ENCODE results near the gene TRIOBP. TPM values are rescaled to one million over a fixed set of nuclear protein-coding genes. Genes with fewer than 3 reads are reported as not detected.
"Not testable (repeated sequence)": the region's sequence is repeated elsewhere in the genome, so short reads cannot be mapped to it uniquely, and the experiment has no call there.

TRIOBP gene
- total RNA-seq, 2 donors from 2014 or later = 74.7 to 82.2 TPM

GRCh38 chr22:37792494-37792893 is 95.6 kb downstream of the TRIOBP start:
- H3K27ac Mint-ChIP-seq = no peak overlapping the region
- no peak for DNase-seq
- peaks cover 1% of the 10 kb centered on the region for H3K9me3 Mint-ChIP-seq
- no peak overlapping the region for H3K4me3 ChIP-seq (ENCODE audit: low read length)
- no peaks in the 10 kb centered on the region for H3K9me3 ChIP-seq (ENCODE audit: control insufficient read depth, low read length)
- H3K27me3 ChIP-seq (ENCODE audit: control insufficient read depth, insufficient read depth, low read length, poor library complexity, severe bottlenecking) = no peaks in the 10 kb centered on the region
- H3K27me3 Mint-ChIP-seq (ENCODE audit: insufficient read depth) = peaks cover 10% of the 10 kb centered on the region
- no peak overlapping the region for H3K4me3 Mint-ChIP-seq
- H3K27ac ChIP-seq (ENCODE audit: low read depth, low read length) = no peak overlapping the region
- H3K36me3 ChIP-seq (ENCODE audit: control insufficient read depth, insufficient read depth, low read length) = no peaks in the 10 kb centered on the region
- no peaks in the 10 kb centered on the region for H3K4me1 ChIP-seq (ENCODE audit: control insufficient read depth, insufficient read depth, low read length)
- 83% methylated on average over 5 of the region's 6 CpGs; no CpG with 5 or more reads in 1 of the 2 experiments for WGBS, 2 experiments (ENCODE audit: insufficient coverage in 1 of 2, insufficient read length in 1 of 2)
- no peaks in the 10 kb centered on the region for H3K4me1 Mint-ChIP-seq
- no peak for TF ChIP-seq CTCF (conservative IDR thresholded peaks at IDR 0.05)
- no peaks in the 10 kb centered on the region for H3K36me3 Mint-ChIP-seq (ENCODE audit: low read depth)
- H3K9ac ChIP-seq (ENCODE audit: extremely low read depth, low read length, poor library complexity, severe bottlenecking) = no peak overlapping the region

- no peak for DNase-seq
- Histone ChIP-seq H3K27me3 (ENCODE audit: control insufficient read depth, insufficient read depth, low read length, poor library complexity, severe bottlenecking) (no peaks in the 10 kb centered on the region), H3K36me3 (ENCODE audit: control insufficient read depth, insufficient read depth, low read length) (no peaks in the 10 kb centered on the region), H3K4me3 (ENCODE audit: low read length) (no peak overlapping the region), H3K27ac (ENCODE audit: low read depth, low read length) (no peak overlapping the region), H3K9ac (ENCODE audit: extremely low read depth, low read length, poor library complexity, severe bottlenecking) (no peak overlapping the region), H3K9me3 (ENCODE audit: control insufficient read depth, low read length) (no peaks in the 10 kb centered on the region), H3K4me1 (ENCODE audit: control insufficient read depth, insufficient read depth, low read length) (no peaks in the 10 kb centered on the region)
- Mint-ChIP-seq H3K27me3 (ENCODE audit: insufficient read depth) (peaks cover 19% of the 10 kb centered on the region), H3K36me3 (ENCODE audit: low read depth) (no peaks in the 10 kb centered on the region), H3K4me3 (no peak overlapping the region), H3K4me1 (no peaks in the 10 kb centered on the region), H3K9me3 (no peaks in the 10 kb centered on the region), H3K27ac (no peak overlapping the region)
- no peak for TF ChIP-seq CTCF (conservative IDR thresholded peaks at IDR 0.05)
- 85% methylated on average over 2 of the region's 2 CpGs; no CpG with 5 or more reads in 1 of the 2 experiments for WGBS, 2 experiments (ENCODE audit: insufficient coverage in 1 of 2, insufficient read length in 1 of 2)
Measured at GRCh38 chr22:37794376-37794775, 97.5 kb downstream of the TRIOBP start.

- DNase-seq = no peak
- no peaks in the 10 kb centered on the region for H3K9me3 ChIP-seq (ENCODE audit: control insufficient read depth, low read length)
- no peak overlapping the region for H3K9ac ChIP-seq (ENCODE audit: extremely low read depth, low read length, poor library complexity, severe bottlenecking)
- H3K4me3 ChIP-seq (ENCODE audit: low read length) = no peak overlapping the region
- Mint-ChIP-seq H3K36me3 (ENCODE audit: low read depth) (no peaks in the 10 kb centered on the region), H3K4me1 (no peaks in the 10 kb centered on the region), H3K9me3 (no peaks in the 10 kb centered on the region), H3K4me3 (no peak overlapping the region), H3K27me3 (ENCODE audit: insufficient read depth) (peaks cover 25% of the 10 kb centered on the region), H3K27ac (no peak overlapping the region)
- TF ChIP-seq CTCF (conservative IDR thresholded peaks at IDR 0.05) = no peak
- H3K27me3 ChIP-seq (ENCODE audit: control insufficient read depth, insufficient read depth, low read length, poor library complexity, severe bottlenecking) = no peaks in the 10 kb centered on the region
- H3K27ac ChIP-seq (ENCODE audit: low read depth, low read length) = no peak overlapping the region
- no peaks in the 10 kb centered on the region for H3K36me3 ChIP-seq (ENCODE audit: control insufficient read depth, insufficient read depth, low read length)
- no peaks in the 10 kb centered on the region for H3K4me1 ChIP-seq (ENCODE audit: control insufficient read depth, insufficient read depth, low read length)
- 77 to 82% methylated on average over 3 of the region's 3 CpGs for WGBS, 2 experiments (ENCODE audit: insufficient coverage in 1 of 2, insufficient read length in 1 of 2)
Measured at GRCh38 chr22:37796079-37796478, 99.2 kb downstream of the TRIOBP start.

- WGBS, 2 experiments (ENCODE audit: insufficient coverage in 1 of 2, insufficient read length in 1 of 2) = 94 to 98% methylated on average over 4 to 7 of the region's 7 CpGs
- DNase-seq; H3K36me3 ChIP-seq (ENCODE audit: control insufficient read depth, insufficient read depth, low read length); H3K4me1 ChIP-seq (ENCODE audit: control insufficient read depth, insufficient read depth, low read length); H3K9ac ChIP-seq (ENCODE audit: extremely low read depth, low read length, poor library complexity, severe bottlenecking); H3K4me3 Mint-ChIP-seq; H3K9me3 Mint-ChIP-seq; H3K36me3 Mint-ChIP-seq (ENCODE audit: low read depth); H3K4me3 ChIP-seq (ENCODE audit: low read length); H3K27ac ChIP-seq (ENCODE audit: low read depth, low read length); H3K4me1 Mint-ChIP-seq; H3K27me3 ChIP-seq (ENCODE audit: control insufficient read depth, insufficient read depth, low read length, poor library complexity, severe bottlenecking); H3K9me3 ChIP-seq (ENCODE audit: control insufficient read depth, low read length); H3K27ac Mint-ChIP-seq: not testable (repeated sequence)
- H3K27me3 Mint-ChIP-seq (ENCODE audit: insufficient read depth) = peaks cover 32% of the 10 kb centered on the region
Measured at GRCh38 chr22:37797259-37797658, 100.4 kb downstream of the TRIOBP start.

All from endodermal cell (in vitro differentiated cells).